GM19455 (cell line): Measurements from ENCODE around the gene FGD5.

Source experiments
- ATAC-seq: cut with Tn5 transposase; IDR thresholded peaks from one replicate; pipeline ENCODE4 v1.9.1; 2021; ENCODE audit not compliant: unreplicated experiment

Gene FGD5

DNA sequence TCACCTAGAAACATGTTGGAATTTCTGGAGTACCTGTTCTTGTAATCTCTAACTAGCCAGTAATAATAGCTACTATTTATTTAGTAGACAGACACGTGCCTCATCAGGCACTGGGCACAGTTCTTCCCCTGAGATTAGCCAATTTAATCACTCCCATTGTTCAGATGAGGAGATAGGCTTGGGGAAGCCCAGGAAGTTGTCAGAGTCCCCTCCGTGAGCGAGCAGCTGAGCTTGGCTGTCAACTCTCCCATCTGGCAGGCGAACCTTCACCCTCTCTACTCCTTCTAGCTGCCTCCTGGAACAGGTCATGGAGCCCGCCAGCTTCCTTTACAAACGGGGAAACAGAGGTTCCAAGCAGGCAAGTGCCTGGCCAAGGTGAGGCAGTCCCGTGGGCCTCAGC is 31.1 kb upstream of the FGD5 start:
- no peak for ATAC-seq

DNA sequence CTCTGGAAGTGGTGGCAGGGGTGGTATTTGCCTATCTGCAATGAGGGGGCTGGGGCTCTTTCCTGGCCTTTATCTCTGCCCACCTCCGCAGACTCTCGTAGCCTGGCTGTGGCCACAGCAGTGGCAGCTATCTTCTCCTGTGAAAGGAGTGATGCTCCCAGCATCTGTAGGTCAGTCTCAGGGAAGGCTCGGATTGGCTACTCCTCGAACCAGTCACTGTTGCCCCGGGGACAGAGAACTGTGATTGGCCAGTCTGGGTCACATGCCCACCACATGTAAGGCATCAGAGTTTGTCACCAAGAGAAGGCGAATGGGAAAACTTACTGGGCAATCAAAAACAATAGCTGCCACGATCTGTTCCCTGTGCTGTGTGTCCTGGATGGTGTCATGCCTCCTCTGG is 30.1 kb upstream of the FGD5 start:
- ATAC-seq, result no peak

DNA sequence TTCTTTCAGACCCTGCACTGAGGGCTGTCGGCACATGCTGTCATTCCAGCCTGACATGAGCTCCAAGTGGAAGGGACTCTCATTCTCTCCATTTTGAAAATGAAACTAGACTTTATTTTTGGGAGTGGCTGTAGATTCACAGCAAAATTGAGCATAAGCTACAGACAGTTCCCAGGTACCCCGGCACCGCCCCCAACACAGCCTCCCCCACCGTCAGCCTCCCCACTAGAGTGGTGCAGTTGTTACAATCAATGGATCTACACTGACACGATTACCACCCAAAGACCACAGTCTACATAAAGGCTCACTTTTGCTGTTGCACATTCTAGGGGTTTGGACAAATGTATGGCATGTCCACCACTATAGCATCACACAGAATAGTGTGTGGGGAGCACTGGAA is 29.5 kb upstream of the FGD5 start:
- ATAC-seq, result no peak

DNA sequence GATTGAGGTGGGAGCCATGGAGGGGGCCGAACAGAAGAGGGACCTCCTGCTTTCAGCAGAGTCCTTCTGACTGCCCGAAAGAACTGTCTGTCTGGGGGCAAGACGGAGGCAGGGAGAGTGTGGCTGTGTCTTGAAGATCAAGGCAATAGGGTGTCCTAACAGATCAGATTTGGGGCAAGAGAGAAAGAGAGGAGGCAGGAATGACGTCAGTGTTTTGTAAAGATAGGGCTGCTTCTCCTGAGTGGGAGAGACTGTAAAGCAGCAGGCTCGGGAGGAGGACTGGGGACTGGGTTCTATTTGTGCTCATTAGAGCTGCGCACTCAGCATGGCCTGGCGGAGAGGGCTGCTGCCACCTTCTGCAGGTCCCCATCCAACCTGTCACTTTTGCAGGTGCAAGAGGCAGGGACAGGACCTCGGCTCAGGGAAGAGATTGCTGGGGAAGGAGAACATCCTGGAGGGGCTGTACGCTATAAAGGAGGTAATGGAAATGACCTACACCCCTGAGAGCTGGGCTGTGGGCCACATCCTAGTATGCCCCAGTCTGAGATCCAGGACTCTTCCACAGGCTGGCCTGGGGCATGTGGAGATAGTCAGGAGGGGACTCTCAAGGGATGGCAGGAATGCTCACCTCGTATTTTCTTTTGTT is 29.0 kb upstream of the FGD5 start:
- ATAC-seq, result no peak

DNA sequence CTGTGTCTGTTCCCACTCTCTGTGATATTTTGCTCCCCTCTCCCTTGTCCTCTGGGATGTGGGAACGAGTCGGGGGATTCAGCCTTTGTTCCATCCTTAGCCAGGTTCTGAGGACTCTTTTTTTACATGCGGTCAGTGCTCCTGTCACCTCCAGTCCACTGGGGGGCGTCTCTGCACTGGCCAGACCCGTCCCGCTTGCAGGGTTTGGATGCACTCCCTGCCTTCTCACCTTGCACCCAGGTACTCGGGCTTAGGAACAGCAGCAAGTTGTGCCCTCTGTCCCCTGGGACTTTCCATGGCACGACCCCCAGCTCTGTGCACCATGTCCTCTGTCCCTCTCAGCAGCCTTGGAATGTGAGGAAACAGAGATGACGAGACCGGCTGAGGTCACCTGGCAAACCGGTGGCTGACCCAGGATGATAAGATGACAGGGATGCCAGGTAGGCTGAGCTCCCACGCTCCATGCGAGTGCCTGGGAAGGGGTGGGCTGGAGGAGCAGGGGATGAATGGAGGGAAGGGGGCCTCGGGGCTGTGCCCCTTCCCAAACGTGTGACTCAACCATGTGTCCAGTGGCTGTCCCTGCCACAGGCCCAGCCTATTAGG is 27.3 kb upstream of the FGD5 start:
- no peak for ATAC-seq

DNA sequence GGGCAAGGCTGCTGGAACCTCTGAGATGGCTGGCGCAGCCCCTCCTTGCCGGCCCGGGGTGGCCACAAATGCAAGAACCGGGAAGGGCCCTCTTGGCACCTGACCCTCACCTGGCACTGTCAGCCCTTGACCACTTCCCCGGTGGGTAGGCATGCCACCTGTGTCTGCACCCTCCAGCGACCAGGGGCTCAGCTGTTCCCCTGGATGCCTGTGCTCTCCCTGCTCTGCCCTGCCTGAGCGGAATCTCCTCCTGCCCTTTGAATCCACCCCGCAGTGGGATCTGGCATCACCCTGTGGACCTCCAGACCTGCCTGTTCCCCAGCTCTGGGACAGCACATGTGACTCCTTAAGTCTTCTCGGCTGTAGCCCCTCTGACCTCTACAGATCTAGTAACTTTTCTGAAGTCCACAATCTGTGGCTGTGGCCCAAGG is 26.1 kb upstream of the FGD5 start:
- no peak for ATAC-seq

DNA sequence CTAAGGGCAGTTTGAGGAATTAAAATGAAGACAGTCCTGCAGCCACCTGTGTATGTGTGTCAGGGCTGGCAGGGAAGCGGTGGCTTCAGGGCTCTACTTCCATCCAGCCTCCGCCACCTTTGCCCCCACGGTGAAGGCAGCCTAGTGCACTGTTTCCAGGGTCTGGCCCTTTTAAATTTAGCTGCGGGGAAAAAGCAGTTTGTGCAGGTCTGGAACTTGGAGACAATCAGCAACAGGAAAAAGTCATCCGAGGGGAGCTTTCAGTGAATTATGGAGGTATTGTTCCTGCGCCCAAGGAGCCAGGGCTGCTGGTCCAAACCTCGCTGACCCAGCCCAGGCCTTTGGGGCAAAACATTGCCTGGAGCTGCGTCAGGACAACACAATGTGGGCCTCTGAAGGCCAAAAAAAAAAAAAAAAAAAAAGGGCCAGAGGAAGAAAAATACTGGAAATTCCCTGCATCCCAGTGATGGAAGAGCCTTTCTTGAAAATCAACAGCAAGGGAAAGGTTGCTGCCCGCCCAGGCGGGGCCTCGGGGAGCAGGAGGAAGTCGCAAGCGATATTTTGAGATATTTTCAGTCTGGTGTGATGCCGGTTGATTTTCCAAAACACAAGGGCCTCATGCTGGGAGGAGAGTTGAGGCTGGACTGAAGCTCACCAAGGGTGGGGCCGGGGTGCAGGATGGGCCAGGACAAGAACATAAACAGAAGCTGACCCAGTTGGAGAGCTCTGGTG is 25.5 kb upstream of the FGD5 start:
- ATAC-seq, result no peak

DNA sequence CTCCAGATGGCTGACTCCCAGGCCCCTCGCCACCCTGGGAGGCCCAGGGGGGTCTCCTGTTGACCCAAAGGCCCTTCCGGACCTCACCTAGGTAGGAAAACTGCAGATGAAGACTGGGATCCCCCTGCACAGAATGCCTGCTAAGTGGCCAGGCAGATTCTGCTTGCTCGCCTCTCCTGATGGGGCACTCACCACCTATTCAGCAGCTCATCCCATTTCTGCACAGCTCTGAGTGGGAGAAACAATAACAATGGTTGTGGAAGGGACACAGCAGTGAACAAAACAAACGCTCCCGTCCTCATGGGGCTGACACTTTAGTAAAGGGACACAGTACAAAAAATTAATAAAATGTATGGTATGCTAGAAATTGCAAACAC is 24.9 kb upstream of the FGD5 start:
- ATAC-seq, result no peak

DNA sequence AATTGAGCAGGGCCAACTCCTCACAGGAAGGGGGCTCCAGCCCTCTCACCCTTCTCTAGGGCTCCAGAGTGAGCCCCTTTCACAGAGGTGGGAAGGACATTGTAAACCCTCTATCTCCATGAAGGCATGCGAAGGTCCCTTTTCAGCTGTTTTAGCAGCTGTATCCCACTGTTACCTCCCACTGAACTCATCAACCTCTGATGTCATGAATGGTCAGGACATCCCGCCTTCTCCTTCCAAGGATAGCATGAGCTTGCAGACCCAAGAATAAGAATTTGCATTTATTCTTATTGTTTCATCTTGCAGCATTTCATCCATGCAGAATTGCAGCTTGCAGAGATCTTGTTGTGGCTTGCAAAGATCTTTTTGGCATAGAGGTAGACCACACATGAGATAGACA is 24.3 kb upstream of the FGD5 start:
- ATAC-seq, result no peak

DNA sequence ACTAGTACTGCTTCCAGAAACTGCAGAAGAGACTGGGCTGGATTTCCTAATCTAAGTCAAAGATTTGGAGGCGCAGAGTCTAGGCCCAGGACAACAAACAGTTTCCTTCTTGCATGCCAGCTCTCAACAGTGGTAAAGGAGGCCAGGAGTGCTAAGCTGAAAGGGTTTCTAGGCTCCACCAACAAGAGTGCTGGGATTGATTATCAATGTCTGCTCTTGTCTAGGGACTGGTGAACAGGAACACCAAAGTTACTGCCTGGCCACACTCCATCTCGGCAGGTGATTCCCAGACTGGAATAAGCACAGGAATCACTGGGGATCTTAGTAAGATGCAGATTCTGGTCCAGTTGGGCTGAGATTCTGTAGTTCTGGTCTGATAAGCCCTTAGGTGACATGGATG is 22.8 kb upstream of the FGD5 start:
- no peak for ATAC-seq

DNA sequence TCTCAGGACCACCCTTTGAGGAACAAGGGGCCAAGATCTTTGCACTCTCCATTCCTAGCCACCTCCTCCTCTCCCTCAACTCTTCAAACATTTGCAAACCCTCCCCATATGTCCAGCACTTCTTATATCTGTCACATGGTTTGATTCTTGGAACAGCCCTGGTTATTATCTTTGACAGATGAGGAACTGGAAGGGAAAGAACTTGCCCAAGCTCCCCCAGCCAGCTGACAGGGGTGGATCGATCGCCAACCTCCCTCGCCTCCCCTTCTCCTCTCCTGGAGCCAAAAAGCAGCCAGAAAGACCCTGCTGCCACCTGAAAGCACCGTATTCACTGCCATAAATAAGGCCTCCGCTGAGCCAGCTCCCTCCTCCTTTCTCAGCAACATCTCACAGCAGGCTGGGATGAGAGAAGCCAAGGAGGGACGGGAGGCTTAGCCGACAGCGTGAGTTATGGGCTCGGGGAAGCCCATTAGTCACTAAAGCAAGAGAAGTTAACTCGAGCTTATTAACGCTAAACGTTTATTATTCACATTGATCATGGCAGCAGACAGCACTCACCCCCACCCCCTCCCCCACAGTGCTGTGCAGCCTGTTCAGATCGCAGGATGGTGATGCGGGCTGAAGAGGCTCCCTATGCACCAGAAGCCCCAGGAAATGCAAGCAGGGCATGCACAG is 22.2 kb upstream of the FGD5 start:
- ATAC-seq, result no peak

DNA sequence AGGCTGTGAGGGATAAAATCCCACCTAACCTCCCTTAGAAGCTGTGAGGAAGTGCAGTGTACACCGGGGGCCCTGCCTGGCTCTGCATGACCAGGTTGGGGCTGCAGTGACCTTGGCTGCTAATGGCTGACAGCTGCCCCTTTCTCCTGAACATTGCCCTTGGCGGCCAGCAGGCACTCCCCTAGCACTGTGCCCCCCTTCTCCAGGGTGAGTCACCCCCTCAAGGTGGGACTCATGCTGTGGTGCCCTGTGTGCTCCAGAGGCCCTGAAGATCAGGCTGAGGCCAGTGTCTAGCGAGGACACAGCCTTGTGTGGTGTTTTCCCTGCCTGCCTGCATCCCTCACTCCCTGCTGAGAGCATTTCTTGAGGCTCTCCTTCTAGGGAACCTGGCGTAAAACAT is 21.0 kb upstream of the FGD5 start:
- ATAC-seq, result no peak

DNA sequence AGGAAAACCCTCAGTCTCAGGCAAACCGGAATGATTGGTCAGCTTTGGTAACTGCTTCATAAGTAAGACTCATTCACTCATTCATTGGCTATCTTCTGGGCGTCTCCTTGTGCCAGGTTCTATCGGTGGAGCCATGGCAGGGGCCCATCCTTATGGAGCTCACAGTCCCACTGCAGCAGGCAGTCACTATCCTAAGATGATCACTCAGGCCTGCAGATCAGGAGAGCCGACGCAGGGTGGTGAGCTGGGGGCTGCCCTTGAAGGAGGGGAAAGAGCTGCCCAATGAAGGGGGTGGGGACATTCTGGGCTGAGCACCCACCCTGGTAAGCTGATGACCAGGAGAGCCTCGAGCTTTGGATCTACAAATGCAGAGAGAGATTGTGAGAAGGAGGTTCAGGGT is 20.5 kb upstream of the FGD5 start:
- no peak for ATAC-seq

DNA sequence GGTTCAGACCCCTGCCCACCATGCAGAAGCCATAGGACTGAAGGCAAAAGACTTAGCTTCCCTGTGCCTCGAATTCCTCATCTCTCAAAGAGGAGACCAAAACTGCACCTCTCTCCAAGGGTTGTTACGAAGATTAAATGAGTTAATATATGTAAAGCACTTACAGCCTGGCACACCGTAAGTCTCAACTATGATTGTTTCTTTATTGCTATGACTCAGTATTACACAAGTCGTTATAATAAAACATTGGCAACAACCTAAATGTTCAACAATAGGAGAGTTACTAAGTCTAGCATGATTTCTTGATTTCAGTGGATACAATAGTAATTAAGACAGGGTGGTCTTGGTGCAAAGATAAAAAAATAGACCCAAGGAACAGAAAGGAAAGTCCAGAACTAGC is 19.6 kb upstream of the FGD5 start:
- no peak for ATAC-seq

DNA sequence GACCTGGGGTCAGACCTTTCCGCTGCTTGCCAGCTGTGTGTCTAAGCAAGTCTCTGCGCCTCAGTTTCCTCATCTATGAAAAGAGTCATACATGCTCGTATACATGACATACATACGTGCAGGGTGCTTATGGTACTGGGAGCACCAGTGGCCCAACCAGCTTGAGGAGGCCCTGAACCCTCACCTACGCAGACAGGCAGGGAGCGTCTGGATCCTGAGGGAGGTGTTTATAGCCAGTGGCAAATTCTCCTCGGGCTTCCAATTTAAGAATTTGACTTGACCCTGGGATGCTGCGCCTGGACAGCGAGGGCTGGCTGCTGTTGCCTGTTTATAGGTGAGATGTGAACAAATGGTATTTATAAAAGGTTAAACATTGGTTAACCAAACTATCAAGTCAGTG is 17.7 kb upstream of the FGD5 start:
- ATAC-seq, result no peak

DNA sequence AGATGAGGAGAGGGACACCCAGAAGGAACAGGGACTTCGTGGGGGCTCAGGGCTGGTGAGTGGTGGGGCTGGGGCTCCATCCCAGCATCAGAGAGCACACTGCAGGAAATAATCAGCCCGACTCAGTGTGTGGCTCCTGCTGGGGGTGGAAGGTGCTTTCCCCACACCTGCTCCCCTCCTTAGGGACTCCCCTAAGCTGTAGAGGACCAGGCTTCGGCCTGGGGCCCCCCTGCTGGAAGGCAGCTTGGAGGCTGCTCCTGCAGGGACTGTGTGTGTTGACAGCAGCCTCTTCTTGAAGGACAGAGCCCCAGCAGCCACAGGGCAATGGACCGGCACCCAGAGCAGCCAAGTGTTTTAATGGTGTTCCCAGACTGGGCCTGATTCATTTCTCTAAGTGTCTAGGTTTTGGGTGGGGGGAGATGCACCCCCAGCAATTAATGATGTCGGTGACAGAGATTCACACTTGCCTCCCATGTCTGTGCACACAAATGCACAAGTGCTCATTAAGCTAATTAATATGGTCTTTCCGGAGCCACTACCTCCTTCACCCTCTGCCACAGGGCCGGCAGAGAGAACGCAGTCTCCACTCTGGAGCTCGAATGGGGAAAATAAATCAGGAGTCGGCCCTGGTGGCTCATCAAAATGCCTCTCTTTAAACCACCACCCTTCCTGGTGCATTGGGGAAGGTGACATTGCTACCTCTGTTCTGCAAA is 16.9 kb upstream of the FGD5 start:
- no peak for ATAC-seq

DNA sequence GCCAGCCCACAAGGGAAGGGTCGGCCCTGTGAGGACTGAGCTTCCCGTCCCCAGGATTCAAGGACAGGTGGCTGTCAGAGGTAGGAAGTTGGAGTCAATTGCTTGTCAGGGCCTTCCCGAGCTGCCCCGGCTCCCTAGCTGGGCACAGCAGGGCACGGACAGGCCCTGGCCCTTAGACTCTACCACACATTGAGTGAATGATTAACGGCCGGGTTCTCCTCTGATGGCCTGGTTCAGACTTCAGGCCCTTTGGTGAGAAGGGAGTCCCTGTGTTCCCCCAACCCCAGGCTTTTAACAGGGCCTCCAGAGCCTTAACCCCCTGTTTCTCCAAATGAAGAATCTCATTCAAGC is 16.4 kb upstream of the FGD5 start:
- no peak for ATAC-seq

DNA sequence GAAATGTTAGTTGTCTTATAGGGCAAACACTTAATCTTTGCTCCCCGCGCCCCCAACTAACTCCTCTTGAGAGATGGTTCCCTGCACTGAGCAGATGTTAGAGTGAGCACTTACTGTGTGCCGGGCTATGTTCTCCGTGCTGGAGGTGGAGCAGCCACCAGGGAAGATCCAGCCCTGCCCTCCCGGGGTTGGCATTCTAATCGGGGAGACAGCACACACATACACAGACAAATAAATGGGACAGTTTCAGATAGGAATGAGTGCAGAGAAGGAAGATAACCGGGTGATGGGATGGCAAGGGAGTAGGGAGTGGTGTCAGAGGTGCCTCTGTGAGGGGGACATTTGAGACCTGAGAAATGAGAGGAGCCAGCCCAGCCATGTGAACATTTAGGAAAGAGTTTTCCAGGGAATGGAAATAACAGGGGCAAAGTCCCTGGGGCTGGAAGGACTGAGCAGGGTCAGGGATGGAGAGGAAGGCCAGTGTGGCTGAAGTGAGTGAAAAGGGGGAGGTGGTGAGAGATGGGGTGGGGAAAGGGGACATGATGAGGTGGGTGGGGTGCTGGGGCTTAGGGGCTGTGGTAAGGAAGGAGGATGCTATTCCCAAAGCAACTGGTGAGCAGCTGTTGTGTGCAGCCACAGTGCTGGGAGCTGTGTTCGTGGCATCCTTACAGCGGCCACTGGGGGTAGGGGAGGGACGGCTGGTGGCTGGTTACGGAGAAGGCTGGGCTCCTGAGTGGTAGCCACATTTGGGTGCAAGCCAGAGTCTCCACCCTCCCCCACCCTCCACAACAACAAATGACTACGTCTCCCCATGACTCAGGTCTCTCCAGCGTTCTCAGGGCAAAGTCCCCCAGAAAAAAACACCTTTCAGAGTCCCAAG is 15.4 kb upstream of the FGD5 start:
- ATAC-seq, result no peak

DNA sequence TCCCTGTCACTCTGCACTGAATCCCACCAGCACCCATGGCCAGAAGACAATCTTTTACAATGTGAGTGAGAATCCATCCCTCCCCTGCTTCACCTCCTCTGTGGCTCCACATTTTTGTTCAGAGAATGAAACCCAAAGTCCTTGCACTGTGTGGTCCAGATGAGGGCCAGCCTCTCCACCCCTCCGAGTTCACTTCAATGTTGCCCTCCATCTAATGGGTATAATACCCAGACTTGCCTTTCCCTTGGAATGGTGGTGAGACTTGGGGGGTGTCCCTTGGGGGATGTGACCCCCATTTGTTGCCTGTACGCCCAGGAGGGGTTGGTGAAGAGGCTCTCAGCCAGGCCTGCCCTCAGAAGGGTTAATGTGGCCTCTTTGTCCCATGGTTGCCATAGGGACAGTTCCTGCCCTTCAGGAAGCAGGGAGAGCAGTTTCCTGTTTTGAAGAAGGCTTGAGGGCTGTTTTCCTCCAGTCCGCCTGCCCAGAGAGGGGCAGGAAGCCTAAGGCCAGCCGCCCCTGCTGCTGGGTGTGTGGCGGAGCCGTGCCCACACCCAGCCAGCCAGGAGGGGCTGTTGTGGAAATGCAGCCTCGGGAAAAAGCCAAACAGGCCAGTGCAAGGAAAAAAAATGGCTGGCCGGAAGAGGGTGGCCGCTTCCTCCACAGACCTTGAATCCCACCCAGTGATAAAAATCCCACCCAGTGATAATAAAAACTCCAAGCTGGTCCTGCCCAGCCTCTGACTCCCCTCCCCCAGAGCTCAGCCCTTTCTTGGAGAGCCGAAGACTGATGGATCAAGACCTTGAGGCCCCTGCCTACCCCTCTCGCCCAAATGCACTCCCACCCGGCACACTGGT is 14.6 kb upstream of the FGD5 start:
- ATAC-seq, result no peak
